Measurements from ENCODE around the gene PHKB. TPM values are rescaled to one million over a fixed set of nuclear protein-coding genes. Genes with fewer than 3 reads are reported as not detected.

Gene PHKB
- total RNA-seq, 4 donors from 2014 or later, result 19.8 to 29.6 (median 25.2) TPM

DNA sequence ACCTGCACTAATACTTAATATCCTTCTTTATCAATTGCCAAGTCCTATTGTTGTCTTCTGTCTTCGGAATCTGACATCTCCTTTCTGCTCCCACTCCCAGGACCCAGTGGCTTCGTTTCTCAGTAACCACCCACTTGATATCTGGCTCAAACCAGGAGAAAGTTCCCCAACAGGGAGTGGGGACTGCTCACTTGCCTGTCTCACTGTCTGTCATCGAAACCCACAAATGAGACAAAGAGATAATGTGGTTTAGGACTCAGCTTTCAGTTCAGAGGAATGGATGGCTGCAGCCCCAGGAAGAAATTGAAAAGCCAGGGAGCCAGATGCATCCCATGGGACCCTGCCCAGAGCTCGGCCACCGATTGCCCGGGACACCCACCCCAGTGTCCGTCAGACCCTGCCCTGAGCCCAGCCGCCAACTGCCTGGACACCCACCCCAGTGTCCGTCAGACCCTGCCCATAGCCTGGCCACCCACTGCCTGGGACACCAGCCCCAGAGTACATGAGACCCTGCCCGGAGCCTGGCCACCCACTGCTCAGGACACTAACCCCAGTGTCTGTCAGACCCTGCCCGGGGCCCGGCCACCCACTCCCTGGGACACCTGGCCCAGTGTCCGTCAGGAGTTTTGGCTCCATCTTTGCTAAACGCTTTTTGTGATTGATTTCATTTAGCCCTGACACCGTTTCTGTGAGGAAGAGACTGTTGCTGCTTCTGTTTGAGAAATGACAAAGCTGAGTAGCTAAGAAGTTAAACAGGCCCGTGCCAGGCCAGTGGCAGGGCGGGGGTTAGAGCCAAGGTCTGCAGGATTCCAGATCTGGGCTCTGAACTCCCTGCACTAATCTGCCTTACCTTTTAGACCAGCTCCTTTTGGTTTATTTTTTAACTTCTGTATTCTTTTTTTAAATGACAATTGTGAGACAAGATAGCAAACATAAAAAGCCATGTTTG is 251.4 kb downstream of the PHKB start:
- TF ChIP-seq POLR2A (IDR thresholded peaks at IDR 0.05) (no peak), CTCF (IDR thresholded peaks at IDR 0.05) (no peak)
- DNase-seq (ENCODE audit: low spot score in 2 of 2), result no peak
- no peak overlapping the region for H3K4me3 ChIP-seq (ENCODE audit: low read depth, poor library complexity, severe bottlenecking)
- WGBS, 2 donors, result 75 to 79% methylated on average over 13 to 17 of the region's 17 CpGs
- intact Hi-C loops (cut with DNase I; ENCODE audit: low total_unique reads), result no loop called here

- TF ChIP-seq POLR2A (IDR thresholded peaks at IDR 0.05), result no peak
- no peak for TF ChIP-seq CTCF (IDR thresholded peaks at IDR 0.05)
- 49 to 61% methylated on average over 6 of the region's 6 CpGs for WGBS, 2 donors
- no peak overlapping the region for H3K4me3 ChIP-seq (ENCODE audit: low read depth, poor library complexity, severe bottlenecking)
- DNase-seq (ENCODE audit: low spot score in 2 of 2), result no peak
- intact Hi-C loops (cut with DNase I; ENCODE audit: low total_unique reads), result no loop called here
Measured at GRCh38 chr16:47713225-47713595, 252.1 kb downstream of the PHKB start.

DNA sequence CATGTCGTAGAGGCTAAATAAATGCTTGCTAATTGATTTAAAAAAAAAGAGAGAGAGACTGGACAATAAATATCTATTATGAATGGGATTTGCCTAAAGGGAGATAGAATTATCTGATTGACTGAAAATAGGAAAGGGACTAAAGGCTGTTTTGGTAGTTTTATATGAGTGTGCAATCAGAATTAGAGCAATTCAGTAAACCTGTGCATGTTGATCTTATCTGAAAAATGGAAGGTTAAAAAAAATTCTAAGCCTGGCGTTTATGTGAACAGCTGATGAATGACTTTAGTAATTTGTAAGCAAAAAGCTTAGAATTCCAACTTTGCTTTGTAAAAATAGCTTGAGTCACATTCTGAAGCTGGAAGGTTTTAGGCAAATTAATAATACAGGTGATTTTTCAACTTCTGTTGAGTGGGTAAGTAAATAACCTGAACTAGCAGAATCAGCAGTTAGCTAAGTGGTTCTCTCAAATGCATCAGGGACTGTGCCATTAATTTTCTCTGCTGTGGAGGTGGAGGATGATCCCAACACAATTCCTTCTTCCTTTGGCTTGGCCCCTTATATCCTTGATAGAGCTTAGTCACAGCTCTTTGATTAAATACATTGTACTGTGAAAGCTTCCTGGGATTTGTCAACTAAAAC is 254.4 kb downstream of the PHKB start:
- TF ChIP-seq POLR2A (IDR thresholded peaks at IDR 0.05) (no peak), CTCF (IDR thresholded peaks at IDR 0.05) (no peak)
- no peak overlapping the region for H3K4me3 ChIP-seq (ENCODE audit: low read depth, poor library complexity, severe bottlenecking)
- no peak for DNase-seq (ENCODE audit: low spot score in 2 of 2)
- WGBS, 2 donors, result 58 to 63% methylated on average over 2 of the region's 2 CpGs
- intact Hi-C loops (cut with DNase I; ENCODE audit: low total_unique reads), result no loop called here

GRCh38 chr16:47716571-47716970 is 255.4 kb downstream of the PHKB start:
- TF ChIP-seq POLR2A (IDR thresholded peaks at IDR 0.05), result no peak
- no peak for TF ChIP-seq CTCF (IDR thresholded peaks at IDR 0.05)
- 66 to 76% methylated on average over 5 of the region's 5 CpGs for WGBS, 2 donors
- intact Hi-C loops (cut with DNase I; ENCODE audit: low total_unique reads), result no loop called here
- no peak for DNase-seq (ENCODE audit: low spot score in 2 of 2)
- H3K4me3 ChIP-seq (ENCODE audit: low read depth, poor library complexity, severe bottlenecking), result no peak overlapping the region

- no peak overlapping the region for H3K4me3 ChIP-seq (ENCODE audit: low read depth, poor library complexity, severe bottlenecking)
- intact Hi-C loops (cut with DNase I; ENCODE audit: low total_unique reads), result no loop called here
- DNase-seq (ENCODE audit: low spot score in 2 of 2), result no peak
- WGBS, 2 donors, result 89 to 90% methylated on average over 4 of the region's 4 CpGs
- TF ChIP-seq CTCF (IDR thresholded peaks at IDR 0.05), result no peak
- no peak for TF ChIP-seq POLR2A (IDR thresholded peaks at IDR 0.05)
Measured at GRCh38 chr16:47719713-47720112, 258.6 kb downstream of the PHKB start.

All from lower leg skin (tissue), 4 donors.